GM12873 (cell line): Measurements from ENCODE around the gene ZNF778.

Experiments
- CTCF ChIP-seq: IDR thresholded peaks from 2 replicates; pipeline ENCODE4 v1.5.1; 2012; ENCODE audit warnings: low read depth, mild to moderate bottlenecking, moderate library complexity, low read length, control low read depth; ENCODE audit not compliant: insufficient read depth; ENCODE audit errors: missing control alignments

ZNF778 gene

GRCh38 chr16:89184933-89185794, 32.3 kb upstream of the ZNF778 start:
- TF ChIP-seq CTCF, result no peak

GRCh38 chr16:89187032-89187769, 30.3 kb upstream of the ZNF778 start:
- TF ChIP-seq CTCF, result no peak

GRCh38 chr16:89187770-89188392, 29.6 kb upstream of the ZNF778 start:
- no peak for TF ChIP-seq CTCF

GRCh38 chr16:89189358-89190025, 28.0 kb upstream of the ZNF778 start:
- TF ChIP-seq CTCF, result no peak

GRCh38 chr16:89190150-89190958, 27.1 kb upstream of the ZNF778 start:
- TF ChIP-seq CTCF, result no peak

GRCh38 chr16:89191033-89191900, 26.2 kb upstream of the ZNF778 start:
- TF ChIP-seq CTCF, result no peak
